Erythroblast (primary cell): ENCODE data around the gene ANKRD13D.

Experiments
- GATA1 ChIP-seq: IDR thresholded peaks from 2 replicates; pipeline ENCODE4 v1.6.1; 2011; ENCODE audit warnings: low read depth, mild to moderate bottlenecking, control low read depth, low read length, moderate library complexity
- POLR2A ChIP-seq: IDR thresholded peaks from 2 replicates; pipeline ENCODE4 v1.6.1; 2011; ENCODE audit warnings: mild to moderate bottlenecking, low read length

DNA sequence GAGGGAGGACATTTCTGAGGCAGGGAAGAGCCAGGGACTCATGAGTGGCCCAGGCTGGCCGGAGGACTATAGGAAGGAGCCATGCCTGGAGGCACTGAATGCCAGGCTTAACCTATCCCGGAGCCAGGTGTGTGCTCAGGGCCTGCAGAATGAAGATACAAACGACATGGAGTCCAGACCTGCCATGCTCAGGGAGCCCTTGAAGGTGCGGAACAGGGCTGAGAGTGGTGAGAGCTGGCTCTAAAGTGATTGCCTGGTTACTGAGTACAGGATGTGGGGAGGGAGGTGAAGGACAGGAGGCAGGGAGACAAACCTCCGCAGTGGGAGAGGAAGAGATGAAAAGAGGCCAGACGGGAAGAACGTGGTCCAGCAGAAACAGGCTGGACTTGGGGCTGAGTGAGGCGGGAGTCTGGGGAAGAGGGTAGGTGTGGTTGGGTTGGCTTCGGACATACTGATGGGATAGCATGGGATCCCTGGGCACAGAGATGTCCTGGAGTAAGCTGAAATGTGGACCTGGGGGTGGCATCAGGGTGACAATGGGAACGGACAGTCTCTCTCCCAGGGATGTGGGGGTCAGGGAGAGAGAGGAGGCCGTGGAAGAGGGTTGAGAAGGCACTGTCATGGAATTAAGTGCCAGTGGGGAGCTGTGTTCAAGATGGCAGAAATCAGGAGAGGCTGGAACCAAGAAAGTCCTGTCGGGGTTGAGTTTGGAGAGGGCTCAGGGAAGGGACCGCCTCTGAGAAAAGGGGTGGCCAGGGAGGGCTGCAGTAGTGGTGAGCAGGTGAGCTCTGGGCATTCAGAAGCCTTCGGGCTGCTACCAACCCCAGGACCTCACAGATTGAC lies 1.5 kb upstream of the ANKRD13D start:
- TF ChIP-seq POLR2A (no peak), GATA1 (no peak)
